NCI-H82 (cell line): ENCODE data around the gene MYBBP1A.

ENCODE experiments used
- DNase-seq: peaks from one replicate; lab custom pipeline; 2025; lab: John Stamatoyannopoulos, UW

MYBBP1A gene

GRCh38 chr17:4536259-4536741 is 18.9 kb downstream of the MYBBP1A start:
- DNase-seq = peak; percentile 76

- DNase-seq = peak; percentile 76
Observed at GRCh38 chr17:4535667-4536258, 19.4 kb downstream of the MYBBP1A start.

GRCh38 chr17:4534928-4535666 is 20.1 kb downstream of the MYBBP1A start:
- peak; percentile 74 for DNase-seq

- peak; percentile 68 for DNase-seq
Observed at GRCh38 chr17:4534515-4534914, 20.7 kb downstream of the MYBBP1A start.

GRCh38 chr17:4533523-4534504 is 21.4 kb downstream of the MYBBP1A start:
- peak; percentile 63 for DNase-seq

- DNase-seq = peak; percentile 63
Observed at GRCh38 chr17:4532860-4533522, 22.2 kb downstream of the MYBBP1A start.

- peak; percentile 38 for DNase-seq
Observed at GRCh38 chr17:4531988-4532736, 23.0 kb downstream of the MYBBP1A start.

GRCh38 chr17:4530799-4531730 is 24.1 kb downstream of the MYBBP1A start:
- no peak for DNase-seq

GRCh38 chr17:4529533-4530152 is 25.5 kb downstream of the MYBBP1A start:
- DNase-seq = no peak

GRCh38 chr17:4527566-4528125 is 27.5 kb downstream of the MYBBP1A start:
- no peak for DNase-seq

- no peak for DNase-seq
Observed at GRCh38 chr17:4527134-4527533, 28.1 kb downstream of the MYBBP1A start.

GRCh38 chr17:4525691-4526397 is 29.3 kb downstream of the MYBBP1A start:
- no peak for DNase-seq

- DNase-seq = no peak
Observed at GRCh38 chr17:4523946-4524345, 31.2 kb downstream of the MYBBP1A start.

GRCh38 chr17:4522661-4523060 is 32.5 kb downstream of the MYBBP1A start:
- DNase-seq = no peak

GRCh38 chr17:4520894-4521600 is 34.1 kb downstream of the MYBBP1A start:
- DNase-seq = no peak

GRCh38 chr17:4520060-4520893 is 34.9 kb downstream of the MYBBP1A start:
- DNase-seq = no peak

GRCh38 chr17:4519361-4519788 is 35.8 kb downstream of the MYBBP1A start:
- no peak for DNase-seq
